Right atrium auricular region (tissue), 2 donors: ENCODE data around the gene TAP2. TPM values are rescaled to one million over a fixed set of nuclear protein-coding genes. Genes with fewer than 3 reads are reported as not detected.

Experiments
- DNase-seq: peaks from one replicate; pipeline ENCODE4 v3.0.0-alpha.2; 2019; ENCODE audit warnings: low spot score
- H3K27ac ChIP-seq, 2 donors: fragments of 200-600 bp; sonication (generic); 1 replicate in 1 of 2; 2 replicates in 1 of 2; pipeline ENCODE4 v1.5.1; 2016 to 2019
- H3K27me3 ChIP-seq, 2 donors: fragments of 200-600 bp; sonication (generic); one replicate each; pipeline versions ENCODE4 v1.5.1 to v1.6.0; 2017 to 2019
- H3K36me3 ChIP-seq: fragments of 200-600 bp; sonication (generic); one replicate; pipeline ENCODE4 v1.5.1; 2016
- H3K4me1 ChIP-seq, 2 donors: fragments of 200-600 bp; sonication (generic); one replicate each; pipeline versions ENCODE4 v1.5.1 to v1.6.0; 2017 to 2019
- H3K4me3 ChIP-seq, 2 donors: fragments of 200-600 bp; sonication (generic); 1 replicate in 1 of 2; 2 replicates in 1 of 2; pipeline ENCODE4 v1.5.1; 2017 to 2019; ENCODE audit warnings: mild to moderate bottlenecking in 1 of 2, moderate library complexity in 1 of 2
- H3K9me3 ChIP-seq, 2 donors: fragments of 200-600 bp; sonication (generic); one replicate each; pipeline ENCODE4 v1.5.1; 2019
- total RNA-seq, 2 donors: library from RNA; depleted of rRNA; stranded (reverse); fragments of >200 nt; gene quantifications; one replicate each; pipeline ENCODE4 v1.1.0, GENCODE V29; 2016
- TF ChIP-seq, protein P1 (sequence below), 2 donors: fragments of 200-600 bp; sonication (generic); IDR thresholded peaks; one replicate each; pipeline ENCODE4 v1.5.1; 2019; ENCODE audit warnings: antibody characterized with exemption in 2 of 2

TAP2 gene
- total RNA-seq, 2 donors from 2014 or later: 3.4 to 6.3 TPM

DNA sequence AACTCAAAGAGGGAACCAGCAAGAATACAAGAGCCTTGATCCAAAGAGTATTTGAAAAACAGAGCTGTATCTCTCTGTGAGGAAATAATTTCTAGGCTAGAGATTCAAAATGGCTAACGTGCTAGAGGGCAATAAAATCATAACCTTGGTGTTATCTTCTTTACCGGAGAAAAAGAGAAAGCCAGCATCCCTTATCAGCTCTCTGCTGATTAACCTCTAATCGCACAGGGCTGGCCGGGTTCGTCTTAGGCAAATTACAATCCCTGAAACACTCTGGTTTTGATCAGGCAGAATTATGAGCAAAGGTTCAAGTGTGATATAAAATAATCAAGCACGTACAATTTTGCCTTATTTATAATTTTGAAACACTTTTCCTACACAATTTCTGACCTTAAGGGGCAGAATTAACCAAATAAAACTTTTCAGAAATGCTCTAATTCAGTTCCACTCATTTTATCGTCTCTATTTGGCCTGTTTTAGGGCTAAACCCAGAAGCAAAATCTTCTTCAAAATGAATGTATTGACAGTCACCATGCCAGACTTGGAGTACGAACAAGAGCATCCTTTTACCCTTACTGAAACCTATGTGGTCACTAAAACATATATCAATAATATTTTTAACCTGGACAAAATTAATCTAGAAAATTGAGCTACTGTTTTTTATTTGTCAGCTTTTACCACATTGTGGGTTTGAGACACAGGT lies 29.2 kb upstream of the TAP2 start:
- Histone ChIP-seq H3K36me3 (no peaks in the 10 kb centered on the region), H3K4me3 (no peak overlapping the region), H3K27ac (no peak overlapping the region), H3K27me3 (no peaks in the 10 kb centered on the region), H3K4me1 (no peaks in the 10 kb centered on the region), H3K9me3 (peaks cover 0 to 5% of the 10 kb centered on the region in 2 donors)
- TF ChIP-seq, protein P1, sequence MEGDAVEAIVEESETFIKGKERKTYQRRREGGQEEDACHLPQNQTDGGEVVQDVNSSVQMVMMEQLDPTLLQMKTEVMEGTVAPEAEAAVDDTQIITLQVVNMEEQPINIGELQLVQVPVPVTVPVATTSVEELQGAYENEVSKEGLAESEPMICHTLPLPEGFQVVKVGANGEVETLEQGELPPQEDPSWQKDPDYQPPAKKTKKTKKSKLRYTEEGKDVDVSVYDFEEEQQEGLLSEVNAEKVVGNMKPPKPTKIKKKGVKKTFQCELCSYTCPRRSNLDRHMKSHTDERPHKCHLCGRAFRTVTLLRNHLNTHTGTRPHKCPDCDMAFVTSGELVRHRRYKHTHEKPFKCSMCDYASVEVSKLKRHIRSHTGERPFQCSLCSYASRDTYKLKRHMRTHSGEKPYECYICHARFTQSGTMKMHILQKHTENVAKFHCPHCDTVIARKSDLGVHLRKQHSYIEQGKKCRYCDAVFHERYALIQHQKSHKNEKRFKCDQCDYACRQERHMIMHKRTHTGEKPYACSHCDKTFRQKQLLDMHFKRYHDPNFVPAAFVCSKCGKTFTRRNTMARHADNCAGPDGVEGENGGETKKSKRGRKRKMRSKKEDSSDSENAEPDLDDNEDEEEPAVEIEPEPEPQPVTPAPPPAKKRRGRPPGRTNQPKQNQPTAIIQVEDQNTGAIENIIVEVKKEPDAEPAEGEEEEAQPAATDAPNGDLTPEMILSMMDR (IDR thresholded peaks at IDR 0.05): no peak
- no peak for DNase-seq

DNA sequence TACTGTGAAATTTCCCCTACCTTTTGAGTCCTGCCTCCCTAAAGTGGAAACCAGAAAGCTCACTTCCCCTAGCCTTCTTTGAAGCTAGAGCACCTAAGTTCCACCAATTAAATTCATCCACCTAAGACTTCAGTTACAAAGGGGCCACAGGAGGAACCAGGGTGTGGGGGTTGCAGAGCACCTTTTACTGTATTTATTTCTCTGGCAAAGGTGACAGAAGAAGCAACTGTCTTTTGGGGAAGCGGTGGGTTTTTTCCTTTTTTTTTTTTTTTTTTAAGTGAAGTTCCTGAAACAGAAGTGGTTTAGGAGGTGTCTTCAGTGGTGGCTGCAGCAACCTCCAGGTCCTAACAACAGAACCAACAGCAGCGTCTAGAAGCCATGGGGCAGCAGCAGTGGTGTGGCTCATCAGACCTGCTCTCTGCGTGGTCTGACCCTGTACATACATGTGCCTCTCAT lies 28.5 kb upstream of the TAP2 start:
- H3K9me3 ChIP-seq: no peaks in the 10 kb centered on the region
- no peak for DNase-seq
- no peaks in the 10 kb centered on the region for H3K4me1 ChIP-seq
- no peak overlapping the region for H3K27ac ChIP-seq
- no peaks in the 10 kb centered on the region for H3K27me3 ChIP-seq
- H3K36me3 ChIP-seq: no peaks in the 10 kb centered on the region
- H3K4me3 ChIP-seq: no peak overlapping the region
- TF ChIP-seq, protein P1 (IDR thresholded peaks at IDR 0.05): no peak

DNA sequence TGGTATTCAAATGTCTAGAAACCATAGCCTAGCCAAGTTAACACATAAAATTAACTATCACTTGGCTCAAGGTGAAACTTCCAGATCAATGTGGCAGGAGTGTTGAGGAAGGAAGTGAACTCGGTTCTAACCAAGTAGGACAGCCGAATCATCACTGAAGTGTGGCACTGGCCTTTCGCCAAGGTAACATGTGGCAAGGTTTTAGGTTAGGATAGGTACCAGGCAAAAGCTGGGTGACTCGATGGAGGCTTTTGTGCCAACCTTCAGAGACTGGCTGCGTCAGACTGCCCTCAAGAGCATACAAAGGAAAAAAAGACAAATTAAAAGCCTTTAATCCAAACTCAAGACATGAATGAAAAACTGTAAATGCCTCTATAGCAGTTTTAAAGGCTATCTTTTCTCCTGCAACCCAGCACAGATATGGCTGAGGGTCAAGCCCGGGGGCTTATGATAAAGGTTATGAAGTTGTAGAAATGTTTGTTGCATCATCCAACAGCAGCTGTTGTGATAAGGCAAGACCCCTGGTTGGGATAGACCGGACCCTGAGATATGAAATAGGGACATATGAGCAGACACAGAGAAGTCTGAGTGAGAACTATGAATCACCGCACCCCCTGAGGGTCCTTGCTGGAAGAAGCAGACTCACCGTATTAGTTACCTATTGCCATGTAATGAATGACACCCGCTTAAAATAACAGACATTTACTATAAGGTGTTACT lies 27.3 kb upstream of the TAP2 start:
- Histone ChIP-seq H3K4me1 (no peaks in the 10 kb centered on the region), H3K9me3 (no peaks in the 10 kb centered on the region), H3K4me3 (no peak overlapping the region), H3K36me3 (no peaks in the 10 kb centered on the region), H3K27me3 (no peaks in the 10 kb centered on the region), H3K27ac (no peak overlapping the region)
- TF ChIP-seq, protein P1 (IDR thresholded peaks at IDR 0.05): no peak
- DNase-seq: no peak

- H3K27me3 ChIP-seq: no peaks in the 10 kb centered on the region
- H3K36me3 ChIP-seq: peaks cover 13% of the 10 kb centered on the region
- no peaks in the 10 kb centered on the region for H3K9me3 ChIP-seq
- no peak overlapping the region for H3K4me3 ChIP-seq
- DNase-seq: no peak
- no peak overlapping the region for H3K27ac ChIP-seq
- H3K4me1 ChIP-seq: no peaks in the 10 kb centered on the region
- TF ChIP-seq, protein P1 (IDR thresholded peaks at IDR 0.05): no peak
These were observed 24.2 kb upstream of the TAP2 start for GRCh38 chr6:32862725-32863124.

GRCh38 chr6:32860674-32861073 lies 22.1 kb upstream of the TAP2 start:
- TF ChIP-seq, protein P1 (IDR thresholded peaks at IDR 0.05): no peak
- Histone ChIP-seq H3K4me3 (no peak overlapping the region), H3K4me1 (no peaks in the 10 kb centered on the region), H3K27ac (no peak overlapping the region), H3K36me3 (peaks cover 14% of the 10 kb centered on the region), H3K27me3 (no peaks in the 10 kb centered on the region), H3K9me3 (no peaks in the 10 kb centered on the region)
- DNase-seq: no peak
